GM12892 (cell line): ENCODE data around the gene MBNL1.

Source experiments
- POLR2A ChIP-seq: IDR thresholded peaks from 2 replicates; pipeline ENCODE4 v1.6.1; 2011; ENCODE audit warnings: low read depth, low read length, control low read depth
- POLR2AphosphoS5 ChIP-seq: IDR thresholded peaks from 2 replicates; pipeline ENCODE4 v1.6.1; 2011; ENCODE audit warnings: low read depth, low read length, control low read depth
- TAF1 ChIP-seq: IDR thresholded peaks from 2 replicates; pipeline ENCODE4 v1.6.1; 2011; ENCODE audit warnings: low read depth, mild to moderate bottlenecking, control low read depth, low read length, borderline replicate concordance

DNA sequence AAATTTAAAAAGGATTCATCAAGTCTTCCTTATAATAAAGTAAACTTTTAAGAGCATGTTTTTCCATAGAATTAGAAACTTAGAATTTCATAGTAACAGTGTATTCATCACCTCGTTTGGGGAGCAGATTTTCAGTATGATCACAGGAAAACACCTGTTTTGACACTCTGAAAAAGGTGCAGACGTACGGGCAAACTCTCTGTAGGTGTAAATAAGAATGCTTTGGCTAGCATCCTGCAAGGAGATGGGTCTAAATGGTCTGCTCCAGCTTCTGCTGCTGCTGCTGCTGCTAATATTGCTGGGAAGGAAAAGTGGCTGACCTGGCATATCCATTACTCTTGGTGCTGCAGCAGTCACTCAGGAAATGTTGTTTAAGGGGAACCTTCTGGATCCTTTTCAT, 66.0 kb downstream of the MBNL1 start:
- TF ChIP-seq POLR2AphosphoS5 (no peak), POLR2A (no peak), TAF1 (no peak)
